ENCODE measurements around the gene CEACAM18. TPM values are rescaled to one million over a fixed set of nuclear protein-coding genes. Genes with fewer than 3 reads are reported as not detected.

Gene CEACAM18
- total RNA-seq, 1 donor from 2014 or later = not detected

- no peak within 1 kb of the TSS for H3K27ac Mint-ChIP-seq (ENCODE audit: unreplicated experiment)
- DNase-seq (ENCODE audit: extremely low spot score, unreplicated experiment) = peak; percentile 81
- H3K4me1 Mint-ChIP-seq (ENCODE audit: unreplicated experiment) = no peaks in the 10 kb centered on the region
- H3K9me3 Mint-ChIP-seq (ENCODE audit: unreplicated experiment) = peaks cover 11% of the 10 kb centered on the region
- H3K4me3 Mint-ChIP-seq (ENCODE audit: unreplicated experiment) = no peak within 1 kb of the TSS
- no peaks in the 10 kb centered on the region for H3K36me3 Mint-ChIP-seq (ENCODE audit: unreplicated experiment)
- TF ChIP-seq, protein P1, sequence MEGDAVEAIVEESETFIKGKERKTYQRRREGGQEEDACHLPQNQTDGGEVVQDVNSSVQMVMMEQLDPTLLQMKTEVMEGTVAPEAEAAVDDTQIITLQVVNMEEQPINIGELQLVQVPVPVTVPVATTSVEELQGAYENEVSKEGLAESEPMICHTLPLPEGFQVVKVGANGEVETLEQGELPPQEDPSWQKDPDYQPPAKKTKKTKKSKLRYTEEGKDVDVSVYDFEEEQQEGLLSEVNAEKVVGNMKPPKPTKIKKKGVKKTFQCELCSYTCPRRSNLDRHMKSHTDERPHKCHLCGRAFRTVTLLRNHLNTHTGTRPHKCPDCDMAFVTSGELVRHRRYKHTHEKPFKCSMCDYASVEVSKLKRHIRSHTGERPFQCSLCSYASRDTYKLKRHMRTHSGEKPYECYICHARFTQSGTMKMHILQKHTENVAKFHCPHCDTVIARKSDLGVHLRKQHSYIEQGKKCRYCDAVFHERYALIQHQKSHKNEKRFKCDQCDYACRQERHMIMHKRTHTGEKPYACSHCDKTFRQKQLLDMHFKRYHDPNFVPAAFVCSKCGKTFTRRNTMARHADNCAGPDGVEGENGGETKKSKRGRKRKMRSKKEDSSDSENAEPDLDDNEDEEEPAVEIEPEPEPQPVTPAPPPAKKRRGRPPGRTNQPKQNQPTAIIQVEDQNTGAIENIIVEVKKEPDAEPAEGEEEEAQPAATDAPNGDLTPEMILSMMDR (IDR thresholded peaks at IDR 0.05) = no peak
- no peaks in the 10 kb centered on the region for H3K27me3 Mint-ChIP-seq (ENCODE audit: unreplicated experiment)
Observed at GRCh38 chr19:51458051-51458645, 20.2 kb upstream of the CEACAM18 start, which contains the start of gene SIGLEC8. Gene SIGLEC8, minus strand, starts transcription at chr19:51458454. Its CDS starts 67 bp downstream, at chr19:51458387.

GRCh38 chr19:51458899-51459505, 19.3 kb upstream of the CEACAM18 start:
- no peaks in the 10 kb centered on the region for H3K27me3 Mint-ChIP-seq (ENCODE audit: unreplicated experiment)
- peak; percentile 75 for DNase-seq (ENCODE audit: extremely low spot score, unreplicated experiment)
- H3K9me3 Mint-ChIP-seq (ENCODE audit: unreplicated experiment) = peaks cover 8% of the 10 kb centered on the region

GRCh38 chr19:51460164-51460992, 18.0 kb upstream of the CEACAM18 start:
- H3K4me1 Mint-ChIP-seq (ENCODE audit: unreplicated experiment) = no peaks in the 10 kb centered on the region
- no peak overlapping the region for H3K4me3 Mint-ChIP-seq (ENCODE audit: unreplicated experiment)
- no peaks in the 10 kb centered on the region for H3K36me3 Mint-ChIP-seq (ENCODE audit: unreplicated experiment)
- peak; percentile 74 for DNase-seq (ENCODE audit: extremely low spot score, unreplicated experiment)
- no peaks in the 10 kb centered on the region for H3K27me3 Mint-ChIP-seq (ENCODE audit: unreplicated experiment)
- peaks cover 12% of the 10 kb centered on the region for H3K9me3 Mint-ChIP-seq (ENCODE audit: unreplicated experiment)
- TF ChIP-seq, protein P1 (IDR thresholded peaks at IDR 0.05) = no peak
- H3K27ac Mint-ChIP-seq (ENCODE audit: unreplicated experiment) = no peak overlapping the region

More at GRCh38 chr19:51458899-51459505, 19.3 kb upstream of the CEACAM18 start:
- no peak overlapping the region for H3K27ac Mint-ChIP-seq (ENCODE audit: unreplicated experiment)
- H3K36me3 Mint-ChIP-seq (ENCODE audit: unreplicated experiment) = no peaks in the 10 kb centered on the region
- TF ChIP-seq, protein P1 (IDR thresholded peaks at IDR 0.05) = no peak
- no peak overlapping the region for H3K4me3 Mint-ChIP-seq (ENCODE audit: unreplicated experiment)
- H3K4me1 Mint-ChIP-seq (ENCODE audit: unreplicated experiment) = no peaks in the 10 kb centered on the region

GRCh38 chr19:51461723-51462161, 16.6 kb upstream of the CEACAM18 start:
- H3K27me3 Mint-ChIP-seq (ENCODE audit: unreplicated experiment) = no peaks in the 10 kb centered on the region
- H3K4me1 Mint-ChIP-seq (ENCODE audit: unreplicated experiment) = no peaks in the 10 kb centered on the region
- no peak for DNase-seq (ENCODE audit: extremely low spot score, unreplicated experiment)
- H3K36me3 Mint-ChIP-seq (ENCODE audit: unreplicated experiment) = no peaks in the 10 kb centered on the region
- TF ChIP-seq, protein P1 (IDR thresholded peaks at IDR 0.05) = no peak
- no peak overlapping the region for H3K4me3 Mint-ChIP-seq (ENCODE audit: unreplicated experiment)
- H3K27ac Mint-ChIP-seq (ENCODE audit: unreplicated experiment) = no peak overlapping the region
- peaks cover 9% of the 10 kb centered on the region for H3K9me3 Mint-ChIP-seq (ENCODE audit: unreplicated experiment)

DNA sequence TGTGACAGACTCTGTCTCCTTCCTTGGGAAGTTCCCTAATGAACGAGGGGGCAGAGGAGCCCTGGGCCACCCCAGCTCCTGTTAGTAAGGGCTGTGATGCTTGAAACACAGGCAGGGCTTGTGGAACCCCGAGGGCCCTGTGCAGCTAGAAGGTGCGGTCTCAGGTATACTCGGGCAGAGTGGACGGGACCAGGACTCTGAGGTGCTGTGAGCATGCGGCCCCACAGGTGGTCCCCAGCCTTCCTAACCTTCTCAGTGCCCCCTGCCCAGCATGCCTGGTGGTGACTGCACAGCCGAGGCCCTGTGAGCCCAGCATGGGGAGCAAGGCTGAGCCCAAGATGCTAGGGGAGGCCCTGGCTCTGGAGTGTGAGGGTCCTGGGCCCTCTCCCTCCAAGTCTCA, 16.1 kb upstream of the CEACAM18 start:
- TF ChIP-seq, protein P1 (IDR thresholded peaks at IDR 0.05) = no peak
- Mint-ChIP-seq H3K4me1 (ENCODE audit: unreplicated experiment) (no peaks in the 10 kb centered on the region), H3K27me3 (ENCODE audit: unreplicated experiment) (no peaks in the 10 kb centered on the region), H3K36me3 (ENCODE audit: unreplicated experiment) (no peaks in the 10 kb centered on the region), H3K27ac (ENCODE audit: unreplicated experiment) (no peak overlapping the region), H3K4me3 (ENCODE audit: unreplicated experiment) (no peak overlapping the region), H3K9me3 (ENCODE audit: unreplicated experiment) (peaks cover 8% of the 10 kb centered on the region)
- DNase-seq (ENCODE audit: extremely low spot score, unreplicated experiment) = no peak
